ENCODE results near the gene CTIF.

DNA sequence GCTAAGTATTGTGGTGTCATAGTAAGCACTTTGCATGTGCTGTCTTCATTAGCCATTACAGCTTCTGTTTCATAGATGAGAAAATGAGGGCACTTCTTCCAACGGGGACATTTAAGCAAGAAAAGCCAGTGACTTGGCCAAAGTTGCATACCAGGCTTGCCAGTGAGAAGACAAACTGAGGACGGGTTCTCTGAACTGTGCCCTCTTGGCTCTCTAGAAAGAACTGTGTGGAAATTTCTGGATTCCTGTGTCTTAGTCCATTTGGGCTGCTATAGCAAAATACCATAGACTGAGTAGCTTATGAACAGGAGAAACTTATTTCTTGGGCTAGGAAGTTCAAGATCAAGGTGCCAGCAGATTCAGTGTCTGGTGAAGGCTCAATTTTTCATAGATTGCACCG, 13.3 kb downstream of the CTIF start:
- TF ChIP-seq CTCF (IDR thresholded peaks at IDR 0.05 in 8 of 11, conservative IDR thresholded peaks at IDR 0.05 in 3 of 11): no peak
- TF ChIP-seq POLR2AphosphoS5 (IDR thresholded peaks at IDR 0.05): no peak
